Suprapubic skin (tissue), 4 donors: ENCODE data around the gene LARP6.

Experiments used
- EP300 ChIP-seq: sonication (generic); formaldehyde crosslinking; IDR thresholded peaks from one replicate; pipeline ENCODE4 v1.6.1; 2017; ENCODE audit warnings: antibody characterized with exemption
- POLR2AphosphoS5 ChIP-seq, 3 donors: sonication (generic); formaldehyde crosslinking; IDR thresholded peaks; one replicate each; pipeline ENCODE4 v1.6.1; 2017; ENCODE audit warnings: antibody characterized with exemption in 3 of 3
- TF ChIP-seq, protein P1 (sequence below), 2 donors: fragments of 200-600 bp in 1 of 2; fragments of 450-650 bp in 1 of 2; sonication (generic) in 1 of 2; IDR thresholded peaks; one replicate each; pipeline ENCODE4 v1.5.1; 2016 to 2019; ENCODE audit warnings: antibody characterized with exemption in 2 of 2, mild to moderate bottlenecking in 1 of 2, moderate library complexity in 1 of 2

GRCh38 chr15:70806992-70807712 lies 46.8 kb downstream of the LARP6 start:
- TF ChIP-seq, protein P1, sequence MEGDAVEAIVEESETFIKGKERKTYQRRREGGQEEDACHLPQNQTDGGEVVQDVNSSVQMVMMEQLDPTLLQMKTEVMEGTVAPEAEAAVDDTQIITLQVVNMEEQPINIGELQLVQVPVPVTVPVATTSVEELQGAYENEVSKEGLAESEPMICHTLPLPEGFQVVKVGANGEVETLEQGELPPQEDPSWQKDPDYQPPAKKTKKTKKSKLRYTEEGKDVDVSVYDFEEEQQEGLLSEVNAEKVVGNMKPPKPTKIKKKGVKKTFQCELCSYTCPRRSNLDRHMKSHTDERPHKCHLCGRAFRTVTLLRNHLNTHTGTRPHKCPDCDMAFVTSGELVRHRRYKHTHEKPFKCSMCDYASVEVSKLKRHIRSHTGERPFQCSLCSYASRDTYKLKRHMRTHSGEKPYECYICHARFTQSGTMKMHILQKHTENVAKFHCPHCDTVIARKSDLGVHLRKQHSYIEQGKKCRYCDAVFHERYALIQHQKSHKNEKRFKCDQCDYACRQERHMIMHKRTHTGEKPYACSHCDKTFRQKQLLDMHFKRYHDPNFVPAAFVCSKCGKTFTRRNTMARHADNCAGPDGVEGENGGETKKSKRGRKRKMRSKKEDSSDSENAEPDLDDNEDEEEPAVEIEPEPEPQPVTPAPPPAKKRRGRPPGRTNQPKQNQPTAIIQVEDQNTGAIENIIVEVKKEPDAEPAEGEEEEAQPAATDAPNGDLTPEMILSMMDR (IDR thresholded peaks at IDR 0.05), result no peak
- TF ChIP-seq POLR2AphosphoS5 (IDR thresholded peaks at IDR 0.05) (no peak), EP300 (no peak)
